ENCODE results near the gene FXYD2. TPM values are rescaled to one million over a fixed set of nuclear protein-coding genes. Genes with fewer than 3 reads are reported as not detected.

Gene FXYD2
- total RNA-seq, 1 donor from 2014 or later = not detected

GRCh38 chr11:117839380-117839881 lies 14.9 kb upstream of the FXYD2 start:
- Mint-ChIP-seq H3K27me3 (ENCODE audit: low read depth, unreplicated experiment) (peaks cover 47% of the 10 kb centered on the region), H3K36me3 (ENCODE audit: low read depth, unreplicated experiment) (peaks cover 4% of the 10 kb centered on the region), H3K4me3 (ENCODE audit: unreplicated experiment) (no peak overlapping the region), H3K9me3 (ENCODE audit: unreplicated experiment) (peaks cover 2% of the 10 kb centered on the region), H3K27ac (ENCODE audit: unreplicated experiment) (no peak overlapping the region), H3K4me1 (ENCODE audit: low read depth, unreplicated experiment) (peaks cover 7% of the 10 kb centered on the region)
- Histone ChIP-seq H3K4me2 (ENCODE audit: low read length) (no peak overlapping the region), H2AFZ (ENCODE audit: low read depth, low read length) (no peak overlapping the region), H3K27me3 (ENCODE audit: insufficient read depth, low read length) (peaks cover 6% of the 10 kb centered on the region), H3K4me1 (ENCODE audit: insufficient read depth, low read length) (no peaks in the 10 kb centered on the region), H3K79me2 (ENCODE audit: insufficient read depth, low read length) (no peaks in the 10 kb centered on the region), H3K36me3 (ENCODE audit: insufficient read depth, low read length) (no peaks in the 10 kb centered on the region), H3K9me3 (ENCODE audit: insufficient read depth, low read depth, low read length) (no peaks in the 10 kb centered on the region), H3K9ac (ENCODE audit: low read length) (no peak overlapping the region), H3K4me3 (ENCODE audit: insufficient read depth, low read depth, low read length) (no peak overlapping the region), H3K27ac (ENCODE audit: low read depth, low read length) (no peak overlapping the region), H4K20me1 (ENCODE audit: insufficient read depth, low read length) (no peaks in the 10 kb centered on the region)
- FAIRE-seq = no peak
- DNase-seq (ENCODE audit: low read depth) = no peak
- TF ChIP-seq EZH2 (IDR thresholded peaks at IDR 0.05; ENCODE audit: insufficient read depth, low read length) (no peak), CTCF (IDR thresholded peaks at IDR 0.05; ENCODE audit: insufficient read depth, low read depth, low read length) (no peak)

GRCh38 chr11:117838901-117839300 lies 14.4 kb upstream of the FXYD2 start:
- Histone ChIP-seq H3K4me2 (ENCODE audit: low read length) (no peak overlapping the region), H3K9ac (ENCODE audit: low read length) (no peak overlapping the region), H3K27ac (ENCODE audit: low read depth, low read length) (no peak overlapping the region), H2AFZ (ENCODE audit: low read depth, low read length) (no peak overlapping the region), H4K20me1 (ENCODE audit: insufficient read depth, low read length) (no peaks in the 10 kb centered on the region), H3K27me3 (ENCODE audit: insufficient read depth, low read length) (peaks cover 7% of the 10 kb centered on the region), H3K4me3 (ENCODE audit: insufficient read depth, low read depth, low read length) (no peak overlapping the region), H3K4me1 (ENCODE audit: insufficient read depth, low read length) (no peaks in the 10 kb centered on the region), H3K79me2 (ENCODE audit: insufficient read depth, low read length) (no peaks in the 10 kb centered on the region), H3K9me3 (ENCODE audit: insufficient read depth, low read depth, low read length) (no peaks in the 10 kb centered on the region), H3K36me3 (ENCODE audit: insufficient read depth, low read length) (no peaks in the 10 kb centered on the region)
- Mint-ChIP-seq H3K27ac (ENCODE audit: unreplicated experiment) (no peak overlapping the region), H3K36me3 (ENCODE audit: low read depth, unreplicated experiment) (peaks cover 4% of the 10 kb centered on the region), H3K9me3 (ENCODE audit: unreplicated experiment) (peaks cover 2% of the 10 kb centered on the region), H3K27me3 (ENCODE audit: low read depth, unreplicated experiment) (peaks cover 47% of the 10 kb centered on the region), H3K4me1 (ENCODE audit: low read depth, unreplicated experiment) (peaks cover 7% of the 10 kb centered on the region), H3K4me3 (ENCODE audit: unreplicated experiment) (no peak overlapping the region)
- no peak for TF ChIP-seq EZH2 (IDR thresholded peaks at IDR 0.05; ENCODE audit: insufficient read depth, low read length)
- TF ChIP-seq CTCF (IDR thresholded peaks at IDR 0.05; ENCODE audit: insufficient read depth, low read depth, low read length) = no peak
- no peak for DNase-seq (ENCODE audit: low read depth)
- FAIRE-seq = no peak

- Histone ChIP-seq H3K4me1 (ENCODE audit: insufficient read depth, low read length) (no peaks in the 10 kb centered on the region), H4K20me1 (ENCODE audit: insufficient read depth, low read length) (no peaks in the 10 kb centered on the region), H3K4me3 (ENCODE audit: insufficient read depth, low read depth, low read length) (no peak overlapping the region), H3K27me3 (ENCODE audit: insufficient read depth, low read length) (peaks cover 7% of the 10 kb centered on the region), H2AFZ (ENCODE audit: low read depth, low read length) (no peak overlapping the region), H3K9me3 (ENCODE audit: insufficient read depth, low read depth, low read length) (no peaks in the 10 kb centered on the region), H3K79me2 (ENCODE audit: insufficient read depth, low read length) (no peaks in the 10 kb centered on the region), H3K36me3 (ENCODE audit: insufficient read depth, low read length) (no peaks in the 10 kb centered on the region), H3K9ac (ENCODE audit: low read length) (no peak overlapping the region), H3K4me2 (ENCODE audit: low read length) (no peak overlapping the region), H3K27ac (ENCODE audit: low read depth, low read length) (no peak overlapping the region)
- no peak overlapping the region for H3K27ac Mint-ChIP-seq (ENCODE audit: unreplicated experiment)
- peaks cover 7% of the 10 kb centered on the region for H3K4me1 Mint-ChIP-seq (ENCODE audit: low read depth, unreplicated experiment)
- peaks cover 4% of the 10 kb centered on the region for H3K9me3 Mint-ChIP-seq (ENCODE audit: unreplicated experiment)
- DNase-seq (ENCODE audit: low read depth) (no peak), FAIRE-seq (no peak)
- peaks cover 50% of the 10 kb centered on the region for H3K27me3 Mint-ChIP-seq (ENCODE audit: low read depth, unreplicated experiment)
- no peak overlapping the region for H3K4me3 Mint-ChIP-seq (ENCODE audit: unreplicated experiment)
- peaks cover 4% of the 10 kb centered on the region for H3K36me3 Mint-ChIP-seq (ENCODE audit: low read depth, unreplicated experiment)
- TF ChIP-seq EZH2 (IDR thresholded peaks at IDR 0.05; ENCODE audit: insufficient read depth, low read length) (no peak), CTCF (IDR thresholded peaks at IDR 0.05; ENCODE audit: insufficient read depth, low read depth, low read length) (no peak)
Measured at GRCh38 chr11:117837791-117838190, 13.2 kb upstream of the FXYD2 start.
